Stimulated activated naive B cell treated with anti-CD40 and anti-IgM and Interleukin-4, amounts not matched to agents 10 μg/mL and 1 μg/mL and 100 μg/mL, for 72 hours (primary cell): ENCODE measurements around the gene ANXA3.

Experiments used
- ATAC-seq, 2 donors: fragments of 150-1000 bp; cut with Tn5 transposase; replicated peaks; 2 replicates each; pipeline ENCODE4 v1.10.0; 2021; ENCODE audit warnings: moderate library complexity in 1 of 2
- DNase-seq: peaks from one replicate; pipeline ENCODE4 v3.0.0; 2021
- H3K27ac Mint-ChIP-seq: one replicate; pipeline ENCODE4 v1.8.0; 2022; ENCODE audit warnings: mild to moderate bottlenecking, mixed read lengths
- H3K27me3 Mint-ChIP-seq, 2 donors: one replicate each; pipeline ENCODE4 v1.8.0; 2022; ENCODE audit warnings: mixed read lengths in 2 of 2
- H3K36me3 Mint-ChIP-seq, 2 donors: one replicate each; pipeline ENCODE4 v1.8.0; 2022; ENCODE audit warnings: mixed read lengths in 2 of 2, mild to moderate bottlenecking in 1 of 2
- H3K4me1 Mint-ChIP-seq, 2 donors: one replicate each; pipeline ENCODE4 v1.8.0; 2022; ENCODE audit warnings: mixed read lengths in 2 of 2, mild to moderate bottlenecking in 1 of 2
- H3K4me3 Mint-ChIP-seq, 2 donors: one replicate each; pipeline ENCODE4 v1.8.0; 2022; ENCODE audit warnings: mild to moderate bottlenecking in 2 of 2, mixed read lengths in 2 of 2, moderate library complexity in 1 of 2
- H3K9me3 Mint-ChIP-seq, 2 donors: one replicate each; pipeline ENCODE4 v1.8.0; 2022; ENCODE audit warnings: mixed read lengths in 2 of 2, mild to moderate bottlenecking in 1 of 2

The ANXA3 gene

DNA sequence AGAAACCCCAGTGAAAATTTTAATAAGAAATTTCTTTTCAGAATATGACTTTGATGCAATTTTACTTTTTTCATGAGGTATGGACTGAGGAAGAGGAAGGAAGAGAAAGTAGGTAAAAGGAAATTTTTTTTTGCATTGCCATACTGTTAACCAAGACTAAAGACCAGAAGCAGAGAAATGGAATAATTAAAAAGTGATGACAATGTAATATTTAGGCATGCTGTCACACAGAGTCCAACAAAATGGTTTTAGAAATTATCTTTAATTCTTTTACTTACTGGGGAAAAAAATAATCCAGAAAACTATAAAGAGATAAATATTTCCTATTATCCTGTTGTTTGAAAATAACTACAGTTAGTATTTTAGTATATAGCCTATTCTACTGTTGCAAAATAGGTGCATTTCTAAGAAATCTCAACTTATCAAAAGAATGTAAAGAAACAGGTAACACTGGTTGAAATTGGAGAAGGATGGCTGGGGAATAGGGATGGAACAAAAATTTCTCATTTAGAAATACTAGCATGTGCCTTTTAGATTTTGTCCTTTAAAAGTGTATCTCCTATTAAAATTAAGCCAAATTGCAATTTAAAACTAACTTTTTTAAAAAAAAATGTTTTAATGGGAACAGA, 92.6 kb downstream of the ANXA3 start:
- H3K9me3 Mint-ChIP-seq: no peaks in the 10 kb centered on the region
- no peak overlapping the region for H3K27ac Mint-ChIP-seq
- DNase-seq: no peak
- H3K4me1 Mint-ChIP-seq: peaks cover 45 to 61% of the 10 kb centered on the region in 2 donors
- H3K36me3 Mint-ChIP-seq: no peaks in the 10 kb centered on the region
- H3K4me3 Mint-ChIP-seq: no peak overlapping the region
- H3K27me3 Mint-ChIP-seq: no peaks in the 10 kb centered on the region
- no peak for ATAC-seq

GRCh38 chr4:78644744-78645330, 93.3 kb downstream of the ANXA3 start:
- Mint-ChIP-seq H3K9me3 (no peaks in the 10 kb centered on the region), H3K36me3 (no peaks in the 10 kb centered on the region), H3K27ac (no peak overlapping the region), H3K4me1 (peaks cover 47 to 61% of the 10 kb centered on the region in 2 donors), H3K4me3 (no peak overlapping the region), H3K27me3 (no peaks in the 10 kb centered on the region)
- ATAC-seq: peak; percentile 96 to 99
- DNase-seq: peak; percentile 59

- Mint-ChIP-seq H3K36me3 (no peaks in the 10 kb centered on the region), H3K4me1 (peaks cover 47 to 55% of the 10 kb centered on the region in 2 donors), H3K27me3 (no peaks in the 10 kb centered on the region), H3K27ac (peak overlapping the region; percentile 2), H3K4me3 (no peak overlapping the region), H3K9me3 (no peaks in the 10 kb centered on the region)
- ATAC-seq: peak in 1 of 2 donors; percentile 57
- DNase-seq: no peak
Measured at GRCh38 chr4:78645853-78646757, 94.5 kb downstream of the ANXA3 start.

DNA sequence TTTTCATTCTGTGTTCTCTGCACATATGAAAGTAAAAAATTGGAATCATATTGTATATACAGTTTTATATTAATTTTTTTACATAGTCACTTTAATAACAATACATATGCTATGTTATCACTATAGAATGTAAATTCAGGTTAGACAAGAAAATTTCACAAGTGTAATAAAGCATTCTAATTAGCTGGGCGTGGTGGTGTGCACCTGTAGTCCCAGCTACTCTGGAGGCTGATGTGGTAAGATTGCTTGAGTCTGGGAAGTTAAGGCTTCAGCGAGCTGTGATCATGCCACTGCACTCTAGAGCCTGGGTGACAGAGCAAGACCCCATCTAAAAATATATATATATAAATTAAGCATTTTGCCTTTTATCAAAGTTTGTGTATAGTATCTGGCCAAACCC, 95.7 kb downstream of the ANXA3 start:
- no peaks in the 10 kb centered on the region for H3K36me3 Mint-ChIP-seq
- DNase-seq (no peak), ATAC-seq (no peak)
- no peaks in the 10 kb centered on the region for H3K9me3 Mint-ChIP-seq
- no peak overlapping the region for H3K27ac Mint-ChIP-seq
- H3K4me1 Mint-ChIP-seq: peaks cover 38 to 43% of the 10 kb centered on the region in 2 donors
- no peak overlapping the region for H3K4me3 Mint-ChIP-seq
- H3K27me3 Mint-ChIP-seq: no peaks in the 10 kb centered on the region

- H3K27me3 Mint-ChIP-seq: no peaks in the 10 kb centered on the region
- H3K36me3 Mint-ChIP-seq: peaks cover 0 to 2% of the 10 kb centered on the region in 2 donors
- H3K4me3 Mint-ChIP-seq: no peak overlapping the region
- DNase-seq (no peak), ATAC-seq (no peak)
- no peaks in the 10 kb centered on the region for H3K9me3 Mint-ChIP-seq
- H3K4me1 Mint-ChIP-seq: peaks cover 27 to 36% of the 10 kb centered on the region in 2 donors
- H3K27ac Mint-ChIP-seq: peak overlapping the region; percentile 39
Measured at GRCh38 chr4:78648640-78649363, 97.2 kb downstream of the ANXA3 start.

GRCh38 chr4:78650106-78651024, 98.8 kb downstream of the ANXA3 start:
- Mint-ChIP-seq H3K9me3 (no peaks in the 10 kb centered on the region), H3K27me3 (no peaks in the 10 kb centered on the region), H3K4me1 (peaks cover 23 to 32% of the 10 kb centered on the region in 2 donors), H3K27ac (no peak overlapping the region), H3K4me3 (no peak overlapping the region), H3K36me3 (peaks cover 0 to 2% of the 10 kb centered on the region in 2 donors)
- ATAC-seq (no peak), DNase-seq (no peak)

GRCh38 chr4:78651250-78651860, 99.8 kb downstream of the ANXA3 start:
- Mint-ChIP-seq H3K27me3 (no peaks in the 10 kb centered on the region), H3K27ac (no peak overlapping the region)
- no peak for ATAC-seq

GRCh38 chr4:78652282-78652876, 100.8 kb downstream of the ANXA3 start:
- no peak for ATAC-seq
- Mint-ChIP-seq H3K36me3 (peaks cover 0 to 2% of the 10 kb centered on the region in 2 donors), H3K9me3 (no peaks in the 10 kb centered on the region), H3K27ac (no peak overlapping the region), H3K27me3 (no peaks in the 10 kb centered on the region), H3K4me1 (peaks cover 24 to 28% of the 10 kb centered on the region in 2 donors), H3K4me3 (no peak overlapping the region)
- DNase-seq: no peak

More at GRCh38 chr4:78651250-78651860, 99.8 kb downstream of the ANXA3 start:
- DNase-seq: no peak
- peaks cover 19 to 22% of the 10 kb centered on the region in 2 donors for H3K4me1 Mint-ChIP-seq
- H3K4me3 Mint-ChIP-seq: no peak overlapping the region
- H3K9me3 Mint-ChIP-seq: no peaks in the 10 kb centered on the region
- H3K36me3 Mint-ChIP-seq: peaks cover 0 to 2% of the 10 kb centered on the region in 2 donors

GRCh38 chr4:78653655-78654054, 102.1 kb downstream of the ANXA3 start:
- Mint-ChIP-seq H3K4me1 (peaks cover 27 to 29% of the 10 kb centered on the region in 2 donors), H3K27me3 (no peaks in the 10 kb centered on the region), H3K4me3 (no peak overlapping the region), H3K9me3 (peaks cover 0 to 1% of the 10 kb centered on the region in 2 donors), H3K36me3 (peaks cover 0 to 2% of the 10 kb centered on the region in 2 donors), H3K27ac (no peak overlapping the region)
- DNase-seq (no peak), ATAC-seq (no peak)

DNA sequence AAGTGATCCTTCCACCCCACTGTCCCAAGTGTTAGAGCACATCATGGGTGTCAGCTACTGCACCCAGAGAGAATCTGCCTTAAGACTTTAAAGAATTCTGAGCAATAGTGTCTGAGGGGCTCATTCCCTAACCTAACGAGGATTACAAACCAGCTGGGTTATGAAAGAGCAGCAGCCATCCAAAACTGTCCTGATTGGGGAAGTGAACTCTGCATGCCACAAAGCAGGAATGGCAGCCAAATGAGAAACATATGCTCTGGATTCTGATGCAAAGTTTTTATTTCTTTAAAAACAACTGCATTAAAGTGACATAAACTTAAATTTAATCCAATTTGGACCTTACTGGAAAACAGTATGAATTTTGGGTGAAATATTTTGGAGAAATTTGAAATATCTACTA, 103.2 kb downstream of the ANXA3 start:
- no peak overlapping the region for H3K4me3 Mint-ChIP-seq
- peaks cover 0 to 2% of the 10 kb centered on the region in 2 donors for H3K36me3 Mint-ChIP-seq
- no peak for DNase-seq
- ATAC-seq: no peak
- H3K27ac Mint-ChIP-seq: no peak overlapping the region
- peaks cover 0 to 1% of the 10 kb centered on the region in 2 donors for H3K9me3 Mint-ChIP-seq
- H3K4me1 Mint-ChIP-seq: peaks cover 28 to 34% of the 10 kb centered on the region in 2 donors
- H3K27me3 Mint-ChIP-seq: no peaks in the 10 kb centered on the region

DNA sequence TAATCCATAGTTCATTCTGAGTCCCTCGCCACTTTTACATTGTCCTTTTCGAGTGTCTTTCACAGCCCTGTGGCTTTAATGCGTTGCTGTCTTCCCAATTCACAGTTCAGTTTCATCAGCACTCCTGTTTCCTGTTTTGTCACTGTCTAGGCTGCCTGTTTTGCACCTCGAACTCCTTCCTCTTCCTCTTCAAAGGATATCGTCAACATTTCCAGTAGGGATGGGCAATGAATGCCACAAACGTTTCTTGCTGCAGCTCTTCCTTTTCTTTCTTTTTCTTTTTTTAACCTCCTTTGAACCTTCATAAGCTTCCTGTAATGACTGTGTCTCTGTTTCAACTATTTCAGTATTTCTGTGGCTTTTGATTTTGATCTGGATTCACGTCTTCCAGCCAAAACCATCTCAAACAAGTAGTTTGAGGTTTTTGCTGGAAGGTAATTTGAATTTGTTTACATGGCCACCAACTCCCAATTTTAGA, 105.4 kb downstream of the ANXA3 start:
- Mint-ChIP-seq H3K36me3 (peaks cover 0 to 2% of the 10 kb centered on the region in 2 donors), H3K9me3 (peaks cover 0 to 1% of the 10 kb centered on the region in 2 donors), H3K4me3 (peak overlapping the region; percentile 67 to 69), H3K4me1 (peaks cover 30 to 44% of the 10 kb centered on the region in 2 donors), H3K27me3 (no peaks in the 10 kb centered on the region), H3K27ac (peak overlapping the region; percentile 32)
- ATAC-seq (peak; percentile 24 to 41), DNase-seq (no peak)

GRCh38 chr4:78659264-78659663, 107.7 kb downstream of the ANXA3 start:
- Mint-ChIP-seq H3K27ac (no peak overlapping the region), H3K27me3 (no peaks in the 10 kb centered on the region), H3K9me3 (peaks cover 0 to 6% of the 10 kb centered on the region in 2 donors), H3K4me3 (no peak overlapping the region), H3K36me3 (no peaks in the 10 kb centered on the region), H3K4me1 (peaks cover 39 to 61% of the 10 kb centered on the region in 2 donors)
- ATAC-seq (no peak), DNase-seq (no peak)
